Effector memory CD4-positive, alpha-beta T cell (primary cell): Measurements from ENCODE around the gene BPIFB2.
"Not testable (repeated sequence)": the region's sequence is repeated elsewhere in the genome, so short reads cannot be mapped to it uniquely, and the experiment has no call there.

Experiments used
- DNase-seq, 3 donors: peaks; one replicate each; pipeline ENCODE4 v3.0.0-alpha.2; 2020
- H3K27ac ChIP-seq: 2 replicates; pipeline ENCODE4 v1.7.0; 2013; ENCODE audit warnings: mild to moderate bottlenecking, low read length, moderate library complexity; ENCODE audit not compliant: insufficient read depth, poor library complexity, severe bottlenecking
- H3K27me3 ChIP-seq: replicated peaks from 2 replicates; pipeline ENCODE4 v1.7.0; 2013; ENCODE audit warnings: mild to moderate bottlenecking, low read length; ENCODE audit not compliant: insufficient read depth, control insufficient read depth, poor library complexity, severe bottlenecking
- H3K36me3 ChIP-seq: 2 replicates; pipeline ENCODE4 v1.7.0; 2013; ENCODE audit warnings: mild to moderate bottlenecking, low read length, moderate library complexity; ENCODE audit not compliant: control insufficient read depth, insufficient read depth
- H3K4me1 ChIP-seq: 2 replicates; pipeline ENCODE4 v1.7.0; 2013; ENCODE audit warnings: low read length, mild to moderate bottlenecking; ENCODE audit not compliant: control insufficient read depth, insufficient read depth, poor library complexity, severe bottlenecking
- H3K4me3 ChIP-seq: 2 replicates; pipeline ENCODE4 v1.7.0; 2013; ENCODE audit warnings: low read length, low read depth, mild to moderate bottlenecking; ENCODE audit not compliant: insufficient read depth, poor library complexity, severe bottlenecking
- H3K9me3 ChIP-seq: 2 replicates; pipeline ENCODE4 v1.7.0; 2013; ENCODE audit warnings: mild to moderate bottlenecking, low read length, moderate library complexity; ENCODE audit not compliant: control insufficient read depth
- total RNA-seq, 3 donors: gene quantifications; one replicate each; lab custom pipeline; 2026; lab: John Stamatoyannopoulos, UW

The BPIFB2 gene
- 0 reads per million in 3 donors for total RNA-seq

GRCh38 chr20:33007376-33008335, at the start of gene BPIFB2:
BPIFB2 (plus strand) TSS chr20:33007704; CDS start chr20:33008575, 871 bp downstream.
- DNase-seq: no peak
- Histone ChIP-seq H3K27me3 (no peaks in the 10 kb centered on the region), H3K9me3 (no peaks in the 10 kb centered on the region), H3K4me3 (no peak within 1 kb of the TSS), H3K36me3 (no peaks in the 10 kb centered on the region), H3K27ac (no peak within 1 kb of the TSS), H3K4me1 (no peaks in the 10 kb centered on the region)

- H3K27me3 ChIP-seq: no peaks in the 10 kb centered on the region
- no peak overlapping the region for H3K4me3 ChIP-seq
- H3K4me1 ChIP-seq: no peaks in the 10 kb centered on the region
- H3K27ac ChIP-seq: no peak overlapping the region
- peaks cover 3% of the 10 kb centered on the region for H3K9me3 ChIP-seq
- no peaks in the 10 kb centered on the region for H3K36me3 ChIP-seq
- DNase-seq: no peak
These were observed 48.9 kb upstream of the BPIFB2 start for GRCh38 chr20:32958574-32958973.

- Histone ChIP-seq H3K9me3 (peaks cover 3% of the 10 kb centered on the region), H3K4me1 (no peaks in the 10 kb centered on the region)
These were observed 47.9 kb upstream of the BPIFB2 start for GRCh38 chr20:32959351-32960221.

GRCh38 chr20:32960222-32960518, 47.3 kb upstream of the BPIFB2 start:
- Histone ChIP-seq H3K36me3 (no peaks in the 10 kb centered on the region), H3K4me3 (no peak overlapping the region), H3K4me1 (peaks cover 2% of the 10 kb centered on the region), H3K27me3 (no peaks in the 10 kb centered on the region), H3K27ac (no peak overlapping the region), H3K9me3 (no peaks in the 10 kb centered on the region)
- DNase-seq: no peak

More at GRCh38 chr20:32959351-32960221, 47.9 kb upstream of the BPIFB2 start:
- Histone ChIP-seq H3K27me3 (no peaks in the 10 kb centered on the region), H3K4me3 (no peak overlapping the region), H3K27ac (no peak overlapping the region), H3K36me3 (no peaks in the 10 kb centered on the region)
- DNase-seq: no peak

- H3K4me3 ChIP-seq: no peak overlapping the region
- no peaks in the 10 kb centered on the region for H3K36me3 ChIP-seq
- H3K4me1 ChIP-seq: peaks cover 11% of the 10 kb centered on the region
- H3K27me3 ChIP-seq: no peaks in the 10 kb centered on the region
- no peaks in the 10 kb centered on the region for H3K9me3 ChIP-seq
- H3K27ac ChIP-seq: no peak overlapping the region
- DNase-seq: no peak
These were observed 46.4 kb upstream of the BPIFB2 start for GRCh38 chr20:32960849-32961731.

- no peaks in the 10 kb centered on the region for H3K36me3 ChIP-seq
- no peaks in the 10 kb centered on the region for H3K9me3 ChIP-seq
- H3K4me1 ChIP-seq: peaks cover 21% of the 10 kb centered on the region
- no peak overlapping the region for H3K27ac ChIP-seq
- no peak overlapping the region for H3K4me3 ChIP-seq
- H3K27me3 ChIP-seq: no peaks in the 10 kb centered on the region
- no peak for DNase-seq
These were observed 45.5 kb upstream of the BPIFB2 start for GRCh38 chr20:32962053-32962452.

GRCh38 chr20:32962646-32963045, 44.9 kb upstream of the BPIFB2 start:
- DNase-seq, H3K27me3 ChIP-seq, H3K27ac ChIP-seq, H3K4me3 ChIP-seq, H3K9me3 ChIP-seq, H3K36me3 ChIP-seq: not testable (repeated sequence)
- H3K4me1 ChIP-seq: peaks cover 27% of the 10 kb centered on the region

GRCh38 chr20:32963176-32963575, 44.3 kb upstream of the BPIFB2 start:
- no peaks in the 10 kb centered on the region for H3K9me3 ChIP-seq
- H3K27me3 ChIP-seq: no peaks in the 10 kb centered on the region
- peaks cover 32% of the 10 kb centered on the region for H3K4me1 ChIP-seq
- H3K36me3 ChIP-seq: no peaks in the 10 kb centered on the region
- DNase-seq: no peak
- H3K4me3 ChIP-seq: no peak overlapping the region
- H3K27ac ChIP-seq: no peak overlapping the region

GRCh38 chr20:32964575-32964974, 42.9 kb upstream of the BPIFB2 start:
- peaks cover 46% of the 10 kb centered on the region for H3K4me1 ChIP-seq
- H3K4me3 ChIP-seq: no peak overlapping the region
- no peaks in the 10 kb centered on the region for H3K9me3 ChIP-seq
- H3K27me3 ChIP-seq: no peaks in the 10 kb centered on the region
- H3K36me3 ChIP-seq: no peaks in the 10 kb centered on the region
- DNase-seq: no peak
- no peak overlapping the region for H3K27ac ChIP-seq
